AML-193 (cell line): ENCODE results near the gene SNPH.

ENCODE experiments used
- DNase-seq, 2 experiments: peaks; one replicate each; lab custom pipeline; 2025; lab: John Stamatoyannopoulos, UW

SNPH gene

DNA sequence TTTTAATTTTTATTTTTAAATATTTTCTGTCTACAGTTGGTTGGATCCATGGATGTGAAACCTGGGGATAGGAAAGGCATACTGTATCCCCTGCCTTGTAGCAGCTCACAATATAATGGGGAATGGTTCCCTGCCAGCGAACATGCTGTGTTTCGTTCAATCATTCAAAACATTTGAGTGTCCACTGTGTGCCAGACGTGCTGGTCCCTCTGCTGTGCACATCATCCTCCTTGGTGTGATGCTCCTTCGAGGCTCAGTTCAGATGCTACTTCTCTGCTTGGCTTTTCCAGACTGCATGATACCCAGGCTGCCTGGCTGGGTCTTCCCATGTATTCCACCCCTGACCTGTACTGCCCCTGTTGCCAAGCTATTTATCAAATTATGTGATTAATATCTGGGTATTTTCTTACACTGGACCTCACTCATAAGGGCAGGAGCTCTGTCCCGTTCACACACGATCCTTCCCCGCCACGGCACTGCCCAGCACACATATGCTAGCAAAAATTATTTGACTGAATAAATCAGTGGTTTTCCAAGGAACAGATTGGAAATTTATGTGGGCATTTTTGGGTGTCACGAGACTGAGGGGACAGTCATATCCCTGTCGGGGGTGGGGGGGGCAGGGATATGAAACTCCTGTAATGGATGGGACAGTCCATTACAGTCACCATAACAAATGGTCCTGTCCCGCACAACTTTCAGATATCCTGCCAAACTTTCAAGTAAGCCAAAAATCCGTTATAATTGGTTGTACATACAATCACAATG lies 57.9 kb downstream of the SNPH start:
- DNase-seq: no peak

DNA sequence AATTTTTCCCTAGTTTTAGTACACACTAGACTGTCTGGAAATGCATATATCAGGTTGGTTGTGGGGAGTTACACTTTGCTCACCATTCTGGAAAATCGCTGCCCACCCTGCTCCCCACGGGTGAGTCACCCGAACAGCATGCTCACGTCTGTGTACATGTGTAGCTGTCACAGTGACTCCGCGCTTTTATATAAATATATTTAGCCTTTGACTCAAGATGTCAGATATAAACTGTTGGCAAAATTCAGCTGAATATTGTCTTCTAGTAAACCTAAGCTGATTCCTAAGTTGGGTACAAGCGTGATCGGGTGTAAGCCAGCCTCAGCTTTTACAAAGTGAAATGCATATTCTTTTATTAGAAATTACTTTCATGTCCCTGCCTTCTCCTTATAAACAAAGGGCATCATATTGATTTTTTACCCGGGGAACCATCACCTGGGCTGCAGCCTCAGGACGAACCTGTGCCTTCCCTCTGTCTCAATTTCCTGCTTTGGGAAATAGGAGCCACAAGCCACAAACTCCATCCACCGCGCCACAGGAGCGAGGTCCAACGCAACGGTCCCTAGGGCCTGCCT lies 58.6 kb downstream of the SNPH start:
- no peak for DNase-seq

DNA sequence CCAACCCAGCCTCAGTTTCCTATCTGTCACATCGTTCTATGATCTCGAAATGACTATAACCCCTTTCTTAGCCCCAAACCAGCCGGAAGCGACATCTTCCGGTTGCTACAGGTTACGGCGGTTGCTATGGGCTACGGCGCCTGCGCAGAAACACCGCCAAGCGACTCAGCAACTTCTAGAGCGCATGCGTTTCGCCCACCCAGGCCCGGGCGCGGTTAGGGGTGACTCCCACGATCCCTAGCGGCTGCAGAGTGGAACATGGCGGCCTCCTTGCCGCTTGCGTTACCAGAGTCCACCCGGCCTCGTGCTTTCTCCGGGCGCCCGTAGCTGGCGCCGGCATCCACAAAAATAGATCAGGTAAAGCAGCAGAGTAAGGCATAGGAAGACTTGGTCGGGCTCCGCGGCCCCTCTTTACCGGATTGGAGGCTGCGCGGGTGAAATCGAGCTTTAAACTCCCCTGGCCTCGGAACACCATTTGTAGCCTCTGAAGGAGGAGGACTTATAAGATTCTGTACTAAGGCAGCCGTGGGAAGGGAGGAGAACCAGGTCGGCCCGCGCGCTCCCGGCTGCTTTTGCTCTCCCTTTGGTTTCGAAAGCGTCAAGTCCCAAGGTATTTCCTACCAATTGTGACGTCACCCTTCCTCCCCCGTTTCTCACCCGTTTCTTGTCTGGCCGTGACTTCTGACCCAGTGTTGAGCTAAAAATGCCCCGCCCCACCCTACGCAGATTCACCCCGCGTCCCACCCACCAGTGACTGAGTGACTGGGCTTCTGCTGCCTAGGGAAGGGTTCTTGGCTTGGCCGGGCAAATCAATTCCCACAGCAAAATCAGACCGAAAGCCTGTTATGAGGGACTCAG lies 59.3 kb downstream of the SNPH start:
- DNase-seq: peak; percentile 84 to 91

- DNase-seq: no peak
Observed at GRCh38 chr20:1326031-1326930, 60.2 kb downstream of the SNPH start.

DNA sequence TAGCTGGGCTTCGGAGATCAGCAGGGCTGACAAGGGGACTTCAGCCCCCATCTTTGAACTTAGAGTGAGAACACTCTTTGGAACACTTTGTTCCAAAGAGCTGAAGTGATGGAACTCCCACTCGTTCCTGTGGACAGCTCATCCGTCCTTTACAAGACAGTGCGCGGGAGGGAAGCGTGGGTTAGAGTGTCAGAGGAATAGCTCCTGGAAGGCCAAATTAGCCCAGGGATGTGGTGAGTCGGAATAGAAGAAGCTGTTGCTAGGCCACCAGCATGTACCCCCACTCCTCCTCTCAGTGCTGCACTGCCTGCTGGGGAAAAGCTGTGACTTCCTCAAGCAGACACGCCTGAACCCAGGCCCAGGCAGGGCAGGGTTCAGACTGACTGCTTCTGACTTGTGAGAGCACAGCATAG lies 61.2 kb downstream of the SNPH start:
- DNase-seq: no peak

GRCh38 chr20:1327827-1328679 lies 62.0 kb downstream of the SNPH start:
- no peak for DNase-seq

- no peak for DNase-seq
Observed at GRCh38 chr20:1328680-1329330, 62.7 kb downstream of the SNPH start, which contains the start of gene SDCBP2. Gene SDCBP2 (minus strand): TSS chr20:1329139. CDS start chr20:1320416, 8,723 bp downstream.

- no peak for DNase-seq
Observed at GRCh38 chr20:1330075-1330830, 64.2 kb downstream of the SNPH start.

DNA sequence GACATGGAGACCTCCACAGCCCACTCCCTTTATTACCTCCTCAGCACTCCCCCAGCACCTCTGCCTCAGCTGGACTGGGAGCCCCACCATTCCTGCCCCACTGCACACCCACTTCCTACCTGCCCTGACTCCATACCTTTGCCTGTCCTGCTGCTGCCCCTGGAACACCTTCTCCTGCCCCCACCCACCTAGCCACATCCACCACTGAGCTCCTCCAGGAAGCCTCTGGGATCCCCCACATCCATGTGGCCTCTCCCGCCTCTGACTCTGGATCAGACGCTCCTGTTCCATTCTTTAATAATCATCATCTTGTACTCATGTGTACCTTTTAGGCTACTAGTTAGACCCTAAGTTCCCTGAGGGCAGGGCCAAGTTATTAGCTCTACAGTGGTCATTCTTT lies 65.0 kb downstream of the SNPH start:
- no peak for DNase-seq

GRCh38 chr20:1331801-1332453 lies 65.8 kb downstream of the SNPH start:
- no peak for DNase-seq

DNA sequence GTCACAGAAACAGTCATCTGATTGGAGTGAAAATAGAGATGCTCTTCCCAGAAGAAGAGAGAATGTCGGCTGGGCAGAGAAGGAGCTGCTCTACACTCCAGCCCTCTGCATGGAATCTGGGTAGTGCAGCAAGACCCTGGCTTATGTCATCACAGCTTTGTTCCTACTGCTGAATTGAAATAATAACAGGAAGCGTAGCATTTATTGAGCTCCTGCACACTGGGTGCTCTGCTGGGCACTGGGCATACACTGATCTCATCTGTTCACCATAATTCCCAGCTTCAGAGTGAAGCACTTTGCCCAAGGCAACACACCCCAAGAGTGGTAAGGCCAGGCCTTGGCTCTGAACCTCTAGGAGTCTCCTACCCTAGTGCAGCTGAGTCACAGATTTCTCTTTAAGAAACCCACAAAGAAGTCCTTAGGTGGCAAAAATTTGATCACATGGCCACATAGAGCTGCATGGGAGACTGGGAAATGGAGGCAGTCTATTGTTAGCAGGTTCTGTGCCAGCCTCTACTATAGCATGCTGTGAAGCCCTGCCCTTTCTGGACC lies 66.7 kb downstream of the SNPH start:
- DNase-seq: no peak

GRCh38 chr20:1333462-1334369 lies 67.6 kb downstream of the SNPH start:
- no peak for DNase-seq

DNA sequence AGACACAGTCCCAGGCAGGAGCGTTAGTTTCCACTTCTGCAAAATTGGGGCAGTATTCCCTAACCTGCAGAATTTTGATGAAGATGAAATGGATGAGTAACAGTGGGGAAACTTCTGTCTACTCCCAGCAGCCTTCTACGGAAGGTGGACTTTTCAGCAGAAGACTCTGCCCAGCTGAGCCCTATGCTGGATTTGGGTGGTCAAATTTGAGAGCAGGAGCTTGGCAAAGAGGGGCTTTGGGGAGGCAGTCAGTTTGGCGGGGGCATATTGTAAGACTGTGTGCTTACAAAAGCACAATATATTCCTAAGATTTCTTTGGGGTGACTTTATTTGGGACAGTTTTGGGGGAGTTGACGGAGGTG lies 68.3 kb downstream of the SNPH start:
- no peak for DNase-seq

DNA sequence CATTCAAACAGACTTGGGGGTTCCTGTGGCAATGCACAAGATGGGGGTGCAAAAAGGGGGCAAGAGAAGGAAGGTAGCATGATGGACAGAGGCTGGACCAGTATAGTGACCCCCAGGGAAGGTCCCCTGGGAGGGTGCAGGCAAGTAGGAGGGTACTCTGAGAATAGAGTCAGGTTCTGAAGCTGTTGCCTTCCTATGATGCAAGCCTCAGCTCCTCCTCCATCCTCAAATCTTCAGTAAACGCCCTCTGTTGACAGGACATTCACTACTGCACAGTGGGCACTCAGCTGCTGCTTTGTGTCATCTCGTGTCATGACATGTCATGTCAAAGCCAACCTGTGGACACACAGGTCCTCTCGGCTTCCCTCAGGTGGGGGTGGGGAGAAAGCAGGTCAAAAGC lies 68.7 kb downstream of the SNPH start:
- DNase-seq: peak; percentile 9 to 21

DNA sequence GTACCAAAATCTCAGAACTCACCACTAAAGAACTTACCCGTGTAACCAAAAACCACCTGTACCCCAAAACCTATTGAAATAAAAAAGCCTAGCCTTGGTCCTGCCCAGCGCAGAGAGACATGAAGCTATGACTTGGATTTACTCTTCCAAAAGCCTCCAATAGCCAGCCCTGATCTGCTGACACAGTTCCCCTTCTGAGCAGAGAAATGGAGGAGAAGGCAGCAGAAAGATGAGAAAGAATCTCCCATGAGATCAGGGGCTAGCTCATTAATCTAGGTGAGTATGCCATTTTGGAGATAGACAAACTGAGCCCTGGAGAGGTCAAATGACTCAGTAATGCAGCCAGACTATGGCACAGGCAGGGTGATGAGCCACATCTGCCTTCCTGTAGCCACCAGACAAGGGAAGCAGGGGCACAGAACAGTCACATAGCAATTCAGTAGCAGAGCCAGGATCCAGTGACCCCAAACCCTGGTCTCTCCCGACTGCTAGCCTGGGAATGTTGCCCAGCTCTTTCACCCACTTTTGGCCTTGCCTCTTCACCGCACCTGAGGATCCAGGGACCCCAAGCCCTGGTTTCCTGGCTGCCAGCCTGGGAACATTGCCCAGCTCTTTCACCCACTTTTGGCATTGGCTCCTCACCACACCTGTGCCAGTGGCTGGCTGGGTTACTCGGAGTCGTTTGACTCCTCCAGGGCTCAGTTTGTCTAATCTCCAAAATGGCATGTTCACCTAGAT lies 70.0 kb downstream of the SNPH start:
- DNase-seq: no peak

DNA sequence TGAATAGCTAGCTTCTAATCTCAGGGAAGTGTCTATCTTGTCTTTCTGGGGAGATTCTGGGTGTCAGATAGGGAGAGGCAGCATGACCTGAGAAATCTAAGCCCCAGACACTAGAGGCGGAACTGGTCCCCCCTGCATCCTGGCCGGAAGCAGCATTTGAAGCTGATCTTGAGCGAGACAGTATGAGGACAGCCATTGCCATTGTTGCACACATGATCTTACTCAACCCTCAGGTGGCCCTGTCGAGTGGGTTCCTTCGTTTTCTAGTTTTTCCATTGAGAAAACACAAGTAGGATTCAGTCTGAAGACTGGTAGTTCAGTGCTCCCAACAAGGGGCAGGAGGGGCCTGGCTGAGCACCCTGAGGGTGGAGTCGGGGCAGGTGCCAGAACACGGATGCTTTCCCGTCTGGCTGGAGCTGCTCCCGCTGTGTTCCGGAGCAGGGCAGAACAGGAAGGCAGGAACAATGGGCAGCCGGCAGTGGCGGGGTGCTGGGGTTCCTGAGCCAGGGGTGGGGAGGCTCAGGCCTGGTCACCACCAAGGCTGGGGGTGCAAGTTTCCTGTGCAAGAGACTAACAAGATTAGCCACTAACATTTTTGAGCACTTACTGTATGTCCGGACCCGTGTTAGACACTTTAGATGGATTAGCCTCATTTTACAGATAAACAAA lies 70.7 kb downstream of the SNPH start:
- no peak for DNase-seq
